SH-SY5Y (cell line): Measurements from ENCODE around the gene FAM98C.

ENCODE experiments used
- GATA2 ChIP-seq: IDR thresholded peaks from 2 replicates; pipeline ENCODE4 v1.6.1; 2011; ENCODE audit warnings: mild to moderate bottlenecking, low read depth, low read length
- GATA3 ChIP-seq: IDR thresholded peaks from 2 replicates; pipeline ENCODE4 v1.6.1; 2011; ENCODE audit warnings: low read depth, mild to moderate bottlenecking, low read length, moderate library complexity

FAM98C gene

GRCh38 chr19:38402967-38403674, at the start of gene FAM98C:
Gene FAM98C (plus strand): TSS chr19:38403093. CDS start chr19:38403154, 61 bp downstream.
- TF ChIP-seq GATA2 (no peak), GATA3 (no peak)

GRCh38 chr19:38355728-38356725, 46.9 kb upstream of the FAM98C start:
- TF ChIP-seq GATA3 (no peak), GATA2 (no peak)

GRCh38 chr19:38358071-38358470, 44.8 kb upstream of the FAM98C start:
- TF ChIP-seq GATA3 (no peak), GATA2 (no peak)

- no peak for TF ChIP-seq GATA3
- TF ChIP-seq GATA2, result no peak
Observed at GRCh38 chr19:38359242-38360021, 43.5 kb upstream of the FAM98C start.

- TF ChIP-seq GATA3 (no peak), GATA2 (no peak)
Observed at GRCh38 chr19:38360351-38360750, 42.5 kb upstream of the FAM98C start.

- peak; percentile 63 for TF ChIP-seq GATA2
- TF ChIP-seq GATA3, result no peak
Observed at GRCh38 chr19:38360839-38361631, 41.9 kb upstream of the FAM98C start.

GRCh38 chr19:38361633-38362075, 41.2 kb upstream of the FAM98C start:
- no peak for TF ChIP-seq GATA3
- no peak for TF ChIP-seq GATA2

GRCh38 chr19:38362076-38362945, 40.6 kb upstream of the FAM98C start:
- TF ChIP-seq GATA2 (no peak), GATA3 (no peak)

- no peak for TF ChIP-seq GATA3
- no peak for TF ChIP-seq GATA2
Observed at GRCh38 chr19:38367041-38367440, 35.9 kb upstream of the FAM98C start.

GRCh38 chr19:38369584-38369983, 33.3 kb upstream of the FAM98C start:
- TF ChIP-seq GATA3, result no peak
- no peak for TF ChIP-seq GATA2

GRCh38 chr19:38370299-38370698, 32.6 kb upstream of the FAM98C start:
- TF ChIP-seq GATA2 (no peak), GATA3 (no peak)

- TF ChIP-seq GATA3, result no peak
- TF ChIP-seq GATA2, result no peak
Observed at GRCh38 chr19:38371081-38371480, 31.8 kb upstream of the FAM98C start.
